Memory B cell (primary cell): Measurements from ENCODE around the gene ADK.

ENCODE experiments used
- ATAC-seq: fragments of 150-1000 bp; cut with Tn5 transposase; 2 replicates; pipeline ENCODE4 v1.10.0; 2021; ENCODE audit warnings: low read depth, mild to moderate bottlenecking, moderate library complexity
- DNase-seq, 2 donors: peaks; one replicate each; pipeline ENCODE4 v3.0.0; 2022; ENCODE audit warnings: low spot score in 2 of 2
- H3K27ac Mint-ChIP-seq: one replicate; pipeline ENCODE4 v1.8.0; 2022; ENCODE audit warnings: mild to moderate bottlenecking, moderate library complexity, mixed read lengths
- H3K27me3 Mint-ChIP-seq: one replicate; pipeline ENCODE4 v1.8.0; 2022; ENCODE audit warnings: mixed read lengths
- H3K36me3 Mint-ChIP-seq: one replicate; pipeline ENCODE4 v1.8.0; 2022; ENCODE audit warnings: mild to moderate bottlenecking, mixed read lengths
- H3K4me1 Mint-ChIP-seq: one replicate; pipeline ENCODE4 v1.8.0; 2022; ENCODE audit warnings: mixed read lengths
- H3K4me3 Mint-ChIP-seq: one replicate; pipeline ENCODE4 v1.8.0; 2022; ENCODE audit warnings: mild to moderate bottlenecking, moderate library complexity, mixed read lengths
- H3K9me3 Mint-ChIP-seq: one replicate; pipeline ENCODE4 v1.8.0; 2022; ENCODE audit warnings: mixed read lengths

ADK gene

DNA sequence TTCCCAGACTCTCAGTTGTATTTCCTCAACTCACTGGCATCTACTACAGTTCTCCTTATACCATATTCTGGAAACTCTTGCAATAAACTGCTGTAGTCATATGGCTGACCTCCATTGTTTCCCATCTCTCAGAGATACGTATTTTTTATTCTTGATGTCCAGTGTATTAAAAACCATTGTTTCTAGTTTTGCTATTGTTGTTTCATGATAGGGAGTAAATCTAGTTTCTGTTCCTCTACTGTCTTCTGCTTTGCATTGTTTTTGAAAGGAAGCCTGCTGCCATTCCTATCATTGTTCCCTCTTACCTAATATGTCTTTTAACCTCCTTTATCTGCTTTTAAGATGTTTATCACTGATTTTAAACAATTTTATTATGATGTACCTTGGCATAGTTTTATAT is 255.0 kb downstream of the ADK start:
- Mint-ChIP-seq H3K27ac (peak overlapping the region; percentile 60), H3K9me3 (peaks cover 1% of the 10 kb centered on the region), H3K4me1 (peaks cover 7% of the 10 kb centered on the region), H3K4me3 (no peak overlapping the region), H3K27me3 (no peaks in the 10 kb centered on the region), H3K36me3 (peaks cover 39% of the 10 kb centered on the region)
- DNase-seq (no peak), ATAC-seq (no peak)

DNA sequence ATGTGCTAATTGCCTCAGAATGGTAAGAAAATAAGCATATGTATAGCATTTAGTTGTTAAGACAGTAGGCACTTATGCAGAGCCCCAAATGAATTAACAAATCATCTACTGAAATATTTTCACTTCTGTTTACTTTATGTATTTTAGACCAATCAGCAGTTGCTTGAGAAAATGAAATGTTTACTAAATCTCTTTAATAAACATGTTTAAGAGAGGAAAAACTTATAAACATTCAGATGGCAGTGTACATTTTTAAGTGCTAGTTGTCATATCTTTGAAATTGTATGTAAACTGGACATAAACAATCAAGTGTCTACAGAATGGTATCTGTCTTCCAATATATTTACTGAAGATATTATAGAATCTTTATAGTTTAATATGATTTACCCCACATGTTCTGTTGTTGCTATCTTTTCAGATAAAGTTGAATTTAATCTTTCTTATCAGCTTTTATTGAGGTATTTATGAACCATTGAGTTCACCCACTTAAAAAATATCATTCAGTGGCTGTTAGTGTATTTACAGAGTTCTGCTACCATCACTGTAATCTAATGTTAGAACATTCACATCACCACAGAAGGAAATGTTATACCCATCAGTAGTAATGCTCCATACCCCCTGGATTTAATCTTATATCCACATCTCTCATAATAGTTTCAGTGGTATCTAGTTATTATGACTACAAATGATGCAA is 264.3 kb downstream of the ADK start:
- Mint-ChIP-seq H3K4me1 (peaks cover 11% of the 10 kb centered on the region), H3K9me3 (no peaks in the 10 kb centered on the region), H3K27me3 (no peaks in the 10 kb centered on the region), H3K36me3 (peaks cover 17% of the 10 kb centered on the region), H3K27ac (no peak overlapping the region), H3K4me3 (no peak overlapping the region)
- no peak for DNase-seq
- no peak for ATAC-seq

DNA sequence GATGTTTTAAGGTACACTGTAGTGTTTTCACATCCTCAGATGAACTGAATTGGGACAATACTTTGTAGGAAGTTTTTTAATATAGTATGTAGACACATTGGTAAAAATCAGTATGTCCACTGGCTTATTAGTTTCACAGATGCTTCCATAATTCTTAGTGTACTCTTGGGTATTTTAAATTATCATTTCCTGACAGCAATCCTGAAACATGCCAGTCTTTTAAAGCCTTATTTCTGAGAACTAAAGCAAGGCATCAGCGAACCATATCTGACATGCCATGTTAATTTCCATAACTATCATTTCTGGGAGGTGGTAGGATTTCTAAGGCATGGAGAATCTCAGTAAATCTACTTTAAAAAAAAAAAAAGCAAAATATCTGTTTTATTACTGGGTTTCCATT is 266.4 kb downstream of the ADK start:
- peaks cover 11% of the 10 kb centered on the region for H3K4me1 Mint-ChIP-seq
- H3K9me3 Mint-ChIP-seq: no peaks in the 10 kb centered on the region
- no peaks in the 10 kb centered on the region for H3K27me3 Mint-ChIP-seq
- DNase-seq: no peak
- ATAC-seq: no peak
- H3K36me3 Mint-ChIP-seq: peaks cover 12% of the 10 kb centered on the region
- H3K4me3 Mint-ChIP-seq: no peak overlapping the region
- no peak overlapping the region for H3K27ac Mint-ChIP-seq

DNA sequence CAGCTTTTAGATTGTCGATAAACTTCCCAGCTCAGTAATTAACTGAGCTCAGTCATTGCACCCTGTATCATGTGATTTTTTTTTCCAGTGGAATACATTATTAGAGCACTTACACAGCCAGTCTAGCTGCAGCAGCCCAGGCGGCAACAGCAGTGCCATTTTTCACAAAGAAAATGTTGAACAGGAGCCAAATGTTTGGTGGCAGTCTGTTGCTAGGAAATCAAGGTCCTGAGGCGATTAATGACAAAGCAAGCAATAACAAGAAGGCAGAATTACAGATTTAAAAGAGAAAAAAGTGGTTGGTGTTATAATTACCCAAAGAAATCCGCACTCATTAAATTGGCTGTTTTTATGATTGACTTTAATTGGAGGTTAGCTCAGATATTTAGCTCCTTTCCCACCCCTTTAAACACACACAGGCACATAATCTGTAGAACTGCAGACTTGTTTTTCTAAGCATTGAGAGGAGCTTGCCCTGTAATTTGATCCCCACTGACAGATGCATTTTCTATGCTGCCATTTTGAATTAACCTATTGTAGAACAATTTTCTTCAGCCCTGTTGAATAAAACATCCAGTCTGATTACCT is 267.4 kb downstream of the ADK start:
- Mint-ChIP-seq H3K27ac (no peak overlapping the region), H3K36me3 (peaks cover 16% of the 10 kb centered on the region), H3K9me3 (no peaks in the 10 kb centered on the region), H3K4me1 (peaks cover 11% of the 10 kb centered on the region), H3K27me3 (no peaks in the 10 kb centered on the region), H3K4me3 (no peak overlapping the region)
- DNase-seq (no peak), ATAC-seq (no peak)

DNA sequence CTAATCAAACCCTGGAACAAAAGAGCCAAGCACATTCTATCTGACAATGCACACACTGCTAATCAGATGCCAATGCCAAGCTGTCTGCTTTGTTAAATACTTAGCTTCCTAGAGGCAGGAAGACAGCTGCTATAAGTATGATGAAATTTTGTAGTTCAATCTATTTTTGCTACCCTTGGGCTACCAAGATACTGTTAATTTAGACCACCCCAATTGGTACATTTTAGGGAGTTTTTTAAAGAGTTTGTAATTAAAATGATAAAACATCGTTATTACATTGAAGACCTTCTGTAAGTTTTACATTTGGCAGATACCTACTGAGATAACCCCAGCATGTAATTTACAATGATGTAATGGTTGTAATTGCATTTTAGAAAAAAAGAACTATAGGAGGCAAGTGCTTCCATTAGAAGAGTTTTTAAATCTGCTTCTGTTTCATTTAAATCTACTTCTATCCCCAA is 268.5 kb downstream of the ADK start:
- Mint-ChIP-seq H3K4me1 (peaks cover 9% of the 10 kb centered on the region), H3K36me3 (peaks cover 19% of the 10 kb centered on the region), H3K27me3 (no peaks in the 10 kb centered on the region), H3K9me3 (no peaks in the 10 kb centered on the region), H3K4me3 (no peak overlapping the region), H3K27ac (peak overlapping the region; percentile 31)
- DNase-seq (no peak), ATAC-seq (no peak)

DNA sequence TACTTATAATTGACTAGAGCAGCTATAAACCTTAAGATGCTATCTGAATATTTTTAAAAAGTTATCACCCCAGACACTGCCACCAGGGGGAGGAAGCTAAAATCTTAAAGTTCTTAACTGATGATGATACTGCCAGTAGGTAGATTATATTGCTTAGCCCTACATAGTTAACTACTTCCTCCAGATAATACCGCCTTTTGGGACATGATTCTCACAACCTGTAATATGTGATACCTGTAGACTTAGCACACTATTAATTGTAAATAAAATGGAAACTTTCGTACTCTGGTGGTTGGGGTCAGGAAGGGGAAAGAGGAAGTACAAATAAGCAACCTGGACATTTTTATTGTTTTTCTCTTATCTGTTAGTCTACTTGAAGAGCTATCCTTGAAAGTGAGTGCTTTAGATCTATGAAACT is 268.9 kb downstream of the ADK start:
- Mint-ChIP-seq H3K4me3 (no peak overlapping the region), H3K36me3 (peaks cover 23% of the 10 kb centered on the region), H3K27me3 (no peaks in the 10 kb centered on the region), H3K27ac (peak overlapping the region; percentile 31), H3K4me1 (peaks cover 9% of the 10 kb centered on the region), H3K9me3 (no peaks in the 10 kb centered on the region)
- ATAC-seq (peak; percentile 63), DNase-seq (peak in 1 of 2 donors; percentile 9)

DNA sequence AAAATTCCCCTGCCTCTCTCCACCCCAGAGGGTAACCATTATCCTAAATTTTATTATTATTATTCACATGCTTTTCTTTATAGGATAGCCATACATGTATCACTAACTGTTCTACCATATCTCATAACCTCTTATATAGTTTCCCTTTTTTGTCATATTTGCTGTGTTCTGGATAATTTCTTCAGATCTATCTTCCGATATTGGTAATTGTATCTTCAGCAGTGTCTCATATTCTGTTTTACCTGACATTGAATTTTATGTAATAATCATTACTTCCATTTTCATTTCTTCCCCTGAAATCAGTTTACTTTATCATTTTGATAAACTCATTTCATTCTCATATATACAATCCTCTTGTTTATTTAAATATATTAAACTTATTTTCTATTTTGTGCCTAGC is 273.5 kb downstream of the ADK start:
- no peak overlapping the region for H3K4me3 Mint-ChIP-seq

DNA sequence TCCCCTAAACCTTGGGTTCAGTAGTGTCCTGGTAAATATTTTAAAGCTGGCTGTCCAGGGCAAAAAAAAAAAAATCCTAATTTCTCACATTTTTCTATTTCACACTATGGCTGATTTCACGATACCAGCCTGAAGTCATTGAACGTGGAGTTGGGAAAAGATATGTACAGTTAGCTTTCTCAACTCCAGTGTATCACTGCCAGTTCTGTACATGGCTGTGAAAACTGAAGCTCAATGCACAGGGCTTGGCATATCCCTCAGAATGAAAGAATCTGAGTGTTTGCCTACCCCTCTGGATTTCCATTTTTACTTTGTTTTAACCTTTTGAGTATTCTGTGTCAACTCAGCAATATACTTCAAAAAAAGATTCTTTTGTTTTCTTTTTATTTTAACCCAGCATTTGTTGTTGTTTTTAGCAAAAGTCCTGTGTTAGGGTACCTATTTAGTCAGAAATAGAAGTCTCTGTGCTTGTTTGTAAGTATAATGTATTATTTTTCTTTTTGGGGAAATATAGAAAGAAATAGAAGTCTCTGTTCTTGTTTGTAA is 274.5 kb downstream of the ADK start:
- H3K36me3 Mint-ChIP-seq: peaks cover 38% of the 10 kb centered on the region
- no peak for DNase-seq
- H3K27ac Mint-ChIP-seq: no peak overlapping the region
- no peak for ATAC-seq
- H3K27me3 Mint-ChIP-seq: no peaks in the 10 kb centered on the region
- no peaks in the 10 kb centered on the region for H3K9me3 Mint-ChIP-seq
- H3K4me3 Mint-ChIP-seq: no peak overlapping the region
- no peaks in the 10 kb centered on the region for H3K4me1 Mint-ChIP-seq

More for the DNA sequence above, 273.5 kb downstream of the ADK start:
- Mint-ChIP-seq H3K27ac (no peak overlapping the region), H3K9me3 (no peaks in the 10 kb centered on the region), H3K4me1 (peaks cover 3% of the 10 kb centered on the region), H3K36me3 (peaks cover 37% of the 10 kb centered on the region), H3K27me3 (no peaks in the 10 kb centered on the region)
- DNase-seq: no peak
- no peak for ATAC-seq

DNA sequence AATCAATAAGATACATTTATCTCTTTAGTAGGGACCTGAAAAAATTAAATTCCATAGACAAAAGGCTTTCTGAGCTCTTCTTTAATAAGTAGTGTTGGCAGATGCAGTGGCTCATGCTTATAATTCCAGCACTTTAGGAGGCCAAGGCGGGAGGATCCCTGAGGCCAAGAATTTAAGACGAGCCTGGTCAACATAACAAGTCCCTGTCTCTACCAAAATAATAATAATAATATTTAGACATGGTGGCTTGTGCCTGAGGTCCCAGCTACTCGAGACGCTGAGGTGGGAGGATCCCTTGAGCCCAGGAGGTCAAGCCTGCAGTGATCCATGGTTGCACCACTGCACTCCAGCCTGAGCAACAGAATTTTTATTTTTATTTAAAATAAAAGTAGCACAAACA is 280.8 kb downstream of the ADK start:
- peaks cover 27% of the 10 kb centered on the region for H3K36me3 Mint-ChIP-seq
- H3K9me3 Mint-ChIP-seq: no peaks in the 10 kb centered on the region
- H3K4me1 Mint-ChIP-seq: no peaks in the 10 kb centered on the region
- no peak overlapping the region for H3K27ac Mint-ChIP-seq
- no peaks in the 10 kb centered on the region for H3K27me3 Mint-ChIP-seq
- H3K4me3 Mint-ChIP-seq: no peak overlapping the region
- DNase-seq (no peak), ATAC-seq (no peak)

DNA sequence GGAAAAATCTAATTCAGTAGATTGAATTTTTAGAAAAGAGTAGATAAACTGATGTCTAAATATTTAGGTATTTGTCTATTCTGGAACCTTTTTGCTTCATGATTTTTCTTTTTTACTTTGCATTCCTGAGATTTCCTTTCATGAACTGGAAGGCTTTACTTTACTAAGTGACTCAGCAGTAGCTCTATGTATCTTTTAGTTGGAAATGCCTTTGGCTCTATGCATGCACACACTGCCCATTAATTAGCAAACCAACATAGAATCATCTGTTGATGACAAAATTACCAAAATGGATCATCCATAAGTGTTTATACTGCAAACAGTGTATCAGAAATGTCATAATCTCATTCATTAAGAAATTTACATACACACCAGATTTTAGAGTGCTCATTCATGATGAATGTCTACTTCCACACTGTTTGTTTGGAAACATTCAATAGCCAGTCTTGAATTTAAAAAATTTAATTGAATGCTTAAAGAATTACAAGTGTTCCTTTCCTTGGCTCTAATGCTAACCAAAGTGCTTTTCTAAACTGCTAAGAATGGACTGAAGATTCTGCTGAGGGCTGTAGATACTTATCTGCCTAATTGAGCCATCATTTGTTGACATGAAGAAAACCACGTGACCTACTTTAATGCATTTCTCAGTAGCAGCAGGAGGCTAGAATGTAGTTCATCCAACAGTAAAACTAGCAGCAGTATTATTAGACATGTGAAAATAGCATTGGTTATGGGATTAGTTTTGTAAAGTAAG is 282.0 kb downstream of the ADK start:
- ATAC-seq (no peak), DNase-seq (no peak)
- no peak overlapping the region for H3K4me3 Mint-ChIP-seq
- peaks cover 27% of the 10 kb centered on the region for H3K36me3 Mint-ChIP-seq
- no peaks in the 10 kb centered on the region for H3K27me3 Mint-ChIP-seq
- H3K9me3 Mint-ChIP-seq: no peaks in the 10 kb centered on the region
- no peaks in the 10 kb centered on the region for H3K4me1 Mint-ChIP-seq
- no peak overlapping the region for H3K27ac Mint-ChIP-seq

DNA sequence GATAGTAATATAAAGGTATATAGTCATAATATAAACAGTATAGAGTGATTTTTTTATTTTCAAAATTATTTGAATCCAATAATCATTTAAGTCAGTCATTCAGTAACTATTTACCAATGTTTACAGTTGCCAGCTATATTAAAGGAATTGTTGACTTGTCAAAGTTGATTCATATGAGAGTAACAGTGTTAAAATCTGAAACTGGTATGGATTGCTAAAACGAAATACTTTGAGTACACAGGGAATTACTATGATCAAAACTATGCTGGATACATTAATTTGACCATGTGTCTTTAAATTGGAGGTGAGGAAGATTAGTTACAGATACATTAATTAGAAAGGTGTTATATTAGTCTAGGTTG is 282.6 kb downstream of the ADK start:
- Mint-ChIP-seq H3K27ac (no peak overlapping the region), H3K4me3 (no peak overlapping the region), H3K36me3 (peaks cover 23% of the 10 kb centered on the region), H3K27me3 (no peaks in the 10 kb centered on the region), H3K4me1 (no peaks in the 10 kb centered on the region), H3K9me3 (no peaks in the 10 kb centered on the region)
- ATAC-seq: no peak
- no peak for DNase-seq

DNA sequence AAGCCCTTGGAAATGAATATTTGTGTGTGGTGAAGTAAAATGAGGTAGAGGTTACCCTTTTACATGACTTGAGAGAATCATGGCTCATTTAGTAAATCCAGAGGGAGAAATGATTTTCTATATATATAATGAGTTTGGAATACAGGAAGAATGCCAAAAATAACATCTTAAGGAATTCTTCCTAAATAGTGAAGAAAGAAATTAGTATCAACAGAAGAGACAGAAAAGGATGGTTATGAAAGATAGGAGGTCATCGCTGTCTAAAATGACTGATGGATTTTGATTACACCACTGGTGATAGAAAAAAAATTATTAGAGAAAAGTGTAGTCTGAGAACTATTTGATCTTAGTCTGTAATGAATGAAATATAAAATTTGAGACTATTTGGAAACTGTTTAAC is 283.0 kb downstream of the ADK start:
- H3K4me3 Mint-ChIP-seq: no peak overlapping the region
- no peaks in the 10 kb centered on the region for H3K9me3 Mint-ChIP-seq
- H3K27ac Mint-ChIP-seq: no peak overlapping the region
- ATAC-seq: no peak
- no peak for DNase-seq
- no peaks in the 10 kb centered on the region for H3K27me3 Mint-ChIP-seq
- no peaks in the 10 kb centered on the region for H3K4me1 Mint-ChIP-seq
- peaks cover 20% of the 10 kb centered on the region for H3K36me3 Mint-ChIP-seq

DNA sequence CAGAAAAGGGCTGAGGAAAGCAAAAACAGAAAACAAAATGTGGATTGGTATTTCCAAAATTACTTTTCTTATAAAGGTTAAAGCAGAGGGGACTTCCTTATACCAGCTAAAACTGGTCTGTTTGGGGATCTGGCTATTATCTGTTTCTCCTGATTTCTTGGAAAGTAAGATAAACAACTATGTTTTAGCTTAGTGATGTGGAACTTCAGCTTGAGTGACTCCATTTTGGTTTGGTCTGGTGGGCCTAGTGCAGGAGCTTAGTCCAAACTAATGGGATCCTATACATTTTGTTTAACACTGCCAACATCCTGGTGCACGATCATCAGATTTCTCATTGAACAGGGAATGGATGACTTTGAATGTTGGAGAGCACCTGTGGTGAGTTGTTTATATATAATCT is 283.5 kb downstream of the ADK start:
- Mint-ChIP-seq H3K4me3 (no peak overlapping the region), H3K27ac (peak overlapping the region; percentile 43), H3K27me3 (no peaks in the 10 kb centered on the region), H3K36me3 (peaks cover 20% of the 10 kb centered on the region), H3K4me1 (no peaks in the 10 kb centered on the region), H3K9me3 (no peaks in the 10 kb centered on the region)
- DNase-seq (no peak), ATAC-seq (no peak)

DNA sequence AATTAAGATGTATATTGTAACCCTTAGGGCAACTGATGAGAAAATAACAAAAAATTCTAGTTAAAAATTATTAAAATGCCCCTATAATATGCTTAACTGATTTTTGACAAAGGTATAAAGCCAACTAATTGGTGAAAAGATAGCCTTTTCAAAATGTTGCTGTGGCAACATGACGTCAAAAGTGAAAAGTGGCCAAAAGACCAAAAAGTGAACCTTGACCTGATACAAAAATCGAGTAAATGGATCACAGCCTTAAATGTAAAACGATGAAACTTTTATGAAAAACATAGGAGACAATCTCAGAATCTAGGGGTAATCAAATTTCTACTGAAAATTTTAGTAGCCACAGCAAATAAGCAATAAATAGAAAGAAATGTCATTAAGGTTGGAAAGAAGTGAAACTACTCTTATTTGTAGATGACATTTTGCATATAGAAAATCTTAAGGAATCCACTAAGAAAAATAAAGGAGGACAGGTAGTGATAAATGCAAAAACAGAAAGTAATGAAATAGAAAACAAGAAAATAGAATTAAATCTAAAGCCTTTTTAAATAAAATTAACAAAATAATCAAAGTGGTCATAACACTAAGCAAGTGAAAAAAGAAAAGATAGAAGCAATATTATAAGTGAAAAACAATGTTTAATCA is 285.6 kb downstream of the ADK start:
- Mint-ChIP-seq H3K36me3 (peaks cover 14% of the 10 kb centered on the region), H3K9me3 (no peaks in the 10 kb centered on the region), H3K27ac (no peak overlapping the region)

More for the DNA sequence above, 285.6 kb downstream of the ADK start:
- no peak for DNase-seq
- Mint-ChIP-seq H3K4me1 (no peaks in the 10 kb centered on the region), H3K27me3 (no peaks in the 10 kb centered on the region), H3K4me3 (no peak overlapping the region)
- no peak for ATAC-seq
